Measurements from ENCODE around the gene EDAR. TPM values are rescaled to one million over a fixed set of nuclear protein-coding genes. Genes with fewer than 3 reads are reported as not detected.

The EDAR gene
- total and polyA plus RNA-seq, 5 experiments from 2014 or later = 2.8 to 11.8 (median 10.5) TPM

DNA sequence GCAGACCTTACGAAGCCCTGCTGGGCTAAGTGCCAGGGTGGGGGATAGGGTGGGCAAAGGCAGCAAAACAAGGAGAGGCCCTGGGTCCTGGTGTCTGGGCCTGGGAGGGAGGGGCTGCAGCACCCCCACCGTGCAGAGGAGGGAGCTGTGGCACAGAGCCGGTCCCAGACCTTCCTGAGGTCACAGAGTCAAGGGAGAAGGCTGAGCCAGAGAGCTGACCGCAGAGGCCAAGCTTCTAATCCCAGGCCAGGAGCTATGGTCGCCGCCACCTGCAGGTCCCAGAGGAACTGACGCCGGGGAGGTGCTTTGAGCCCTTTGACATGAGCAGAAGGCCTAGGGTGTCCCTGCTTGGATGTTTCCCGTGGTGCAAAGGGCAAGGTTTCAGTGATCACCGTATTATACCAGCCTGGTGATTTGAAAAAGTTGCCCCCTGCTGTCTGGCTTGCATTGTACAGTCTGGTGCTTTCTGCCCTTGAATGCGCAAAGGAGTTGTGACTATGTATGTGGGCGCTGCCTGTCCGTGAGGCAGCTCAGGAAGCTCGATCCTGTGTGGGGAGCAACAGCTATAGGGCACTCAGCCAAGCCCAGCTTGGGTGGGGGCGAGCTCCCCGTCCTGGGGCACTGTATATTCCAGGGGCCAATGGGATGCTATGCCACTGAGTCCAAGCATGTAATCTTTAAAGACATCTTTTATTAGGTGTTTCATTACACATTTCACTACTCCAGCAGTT, 44.3 kb downstream of the EDAR start:
- no peaks in the 10 kb centered on the region for H3K27me3 Mint-ChIP-seq
- peak overlapping the region in 2 of 10 donors; percentile 9 to 35 for H3K27ac Mint-ChIP-seq
- ATAC-seq (no peak), DNase-seq (no peak)
- POLR2A ChIA-PET = no interaction called here
- H3K4me3 Mint-ChIP-seq = no peak overlapping the region
- peaks cover 0 to 23% (median 8%) of the 10 kb centered on the region in 4 donors for H3K4me1 Mint-ChIP-seq
- H3K9me3 Mint-ChIP-seq = peaks cover 0 to 34% (median 18%) of the 10 kb centered on the region in 9 donors
- peaks cover 10 to 24% (median 20%) of the 10 kb centered on the region in 3 donors for H3K36me3 Mint-ChIP-seq

DNA sequence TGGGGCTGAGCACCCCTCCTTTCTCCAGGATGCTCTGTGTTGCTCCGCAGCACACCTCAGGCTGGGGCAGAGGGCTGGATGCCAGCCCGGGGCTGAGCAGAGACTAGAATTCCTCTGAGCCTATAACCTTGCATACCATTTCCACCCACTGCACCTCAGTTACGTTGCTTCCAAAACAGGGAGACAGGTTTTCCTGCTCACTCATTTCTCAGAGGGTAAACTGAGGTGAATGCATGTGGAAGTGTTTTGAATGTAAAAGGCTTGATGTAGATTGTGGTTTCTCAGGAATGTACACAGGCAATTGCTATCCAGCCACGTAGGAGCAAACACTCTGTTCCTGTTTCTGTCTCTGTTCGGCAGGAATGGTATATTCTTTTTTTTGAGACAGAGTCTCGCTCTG, 45.3 kb downstream of the EDAR start:
- Mint-ChIP-seq H3K36me3 (peaks cover 10 to 24% (median 20%) of the 10 kb centered on the region in 3 donors), H3K4me1 (peaks cover 0 to 29% (median 14%) of the 10 kb centered on the region in 4 donors), H3K9me3 (peaks cover 0 to 29% (median 15%) of the 10 kb centered on the region in 9 donors), H3K27me3 (no peaks in the 10 kb centered on the region), H3K4me3 (no peak overlapping the region), H3K27ac (peak overlapping the region in 2 of 10 donors; percentile 70 to 73)
- no peak for DNase-seq
- no peak for ATAC-seq
- POLR2A ChIA-PET = no interaction called here

GRCh38 chr2:108942888-108943287, 46.1 kb downstream of the EDAR start:
- Mint-ChIP-seq H3K36me3 (peaks cover 3 to 16% (median 13%) of the 10 kb centered on the region in 3 donors), H3K9me3 (peaks cover 0 to 21% (median 8%) of the 10 kb centered on the region in 9 donors), H3K4me3 (no peak overlapping the region), H3K27ac (peak overlapping the region in 2 of 10 donors; percentile 13 to 70), H3K27me3 (no peaks in the 10 kb centered on the region), H3K4me1 (peaks cover 6 to 32% (median 16%) of the 10 kb centered on the region in 4 donors)
- POLR2A ChIA-PET = no interaction called here
- ATAC-seq = no peak
- no peak for DNase-seq

DNA sequence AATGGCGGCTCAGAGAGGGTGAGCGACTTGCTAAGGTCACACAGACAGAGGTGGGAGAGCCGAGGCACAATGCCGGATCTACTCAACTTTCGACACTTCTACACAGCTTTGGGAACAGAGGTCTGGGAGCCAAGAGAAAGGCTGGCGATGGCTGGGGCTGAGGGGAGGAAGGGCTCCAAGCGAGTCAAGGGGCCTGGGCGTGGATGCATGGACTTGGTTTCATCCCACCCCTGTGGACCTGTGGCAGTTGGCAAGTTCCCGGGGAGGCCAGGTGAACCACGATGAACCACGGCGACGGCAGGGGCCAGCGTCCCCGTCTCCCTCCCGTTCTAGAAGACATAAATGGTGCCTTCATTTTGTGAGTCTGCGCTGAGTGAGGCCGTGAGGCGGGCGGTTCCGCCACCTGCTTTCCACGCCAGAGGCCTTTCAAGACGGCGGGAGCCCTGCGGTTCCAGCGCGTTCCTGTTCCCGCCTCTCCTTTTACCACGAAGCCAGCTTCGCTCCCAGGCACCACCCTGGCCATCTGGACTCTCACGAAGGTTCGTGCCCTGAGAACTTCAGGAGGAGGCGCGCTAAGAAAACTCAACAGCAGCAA, 46.7 kb downstream of the EDAR start:
- no peaks in the 10 kb centered on the region for H3K27me3 Mint-ChIP-seq
- H3K4me3 Mint-ChIP-seq = no peak overlapping the region
- peaks cover 11 to 37% (median 20%) of the 10 kb centered on the region in 4 donors for H3K4me1 Mint-ChIP-seq
- POLR2A ChIA-PET = no interaction called here
- ATAC-seq (no peak), DNase-seq (no peak)
- peaks cover 0 to 17% (median 8%) of the 10 kb centered on the region in 9 donors for H3K9me3 Mint-ChIP-seq
- H3K27ac Mint-ChIP-seq = peak overlapping the region in 4 of 10 donors; percentile 11 to 75 (median 65)
- H3K36me3 Mint-ChIP-seq = peaks cover 3 to 12% (median 11%) of the 10 kb centered on the region in 3 donors

GRCh38 chr2:108941767-108942166, 47.3 kb downstream of the EDAR start:
- Mint-ChIP-seq H3K9me3 (peaks cover 0 to 11% (median 4%) of the 10 kb centered on the region in 9 donors), H3K4me3 (no peak overlapping the region), H3K27me3 (no peaks in the 10 kb centered on the region), H3K36me3 (peaks cover 3 to 6% (median 6%) of the 10 kb centered on the region in 3 donors), H3K4me1 (peaks cover 12 to 40% (median 23%) of the 10 kb centered on the region in 4 donors), H3K27ac (peak overlapping the region in 6 of 10 donors; percentile 11 to 76 (median 62))
- POLR2A ChIA-PET = no interaction called here
- ATAC-seq (no peak), DNase-seq (no peak)

GRCh38 chr2:108941161-108941665, 47.8 kb downstream of the EDAR start:
- H3K9me3 Mint-ChIP-seq = peaks cover 0 to 5% (median under 1%) of the 10 kb centered on the region in 9 donors

GRCh38 chr2:108940156-108940555, 48.9 kb downstream of the EDAR start:
- Mint-ChIP-seq H3K9me3 (no peaks in the 10 kb centered on the region), H3K4me1 (peaks cover 12 to 47% (median 30%) of the 10 kb centered on the region in 4 donors), H3K27me3 (no peaks in the 10 kb centered on the region), H3K4me3 (no peak overlapping the region), H3K36me3 (peaks cover 0 to 3% (median 0%) of the 10 kb centered on the region in 3 donors), H3K27ac (peak overlapping the region in 3 of 10 donors; percentile 6 to 70 (median 57))
- ATAC-seq (no peak), DNase-seq (peak in 1 of 10 donors; percentile 26)
- POLR2A ChIA-PET = interaction anchor here (1.1 kb wide), 1 partner anchor 16 kb away, joined by 3 read pairs; no protein-coding TSS in a partner anchor

More at GRCh38 chr2:108941161-108941665, 47.8 kb downstream of the EDAR start:
- H3K27ac Mint-ChIP-seq = peak overlapping the region in 1 of 10 donors; percentile 50
- peaks cover under 1 to 3% (median under 1%) of the 10 kb centered on the region in 3 donors for H3K36me3 Mint-ChIP-seq
- no peak overlapping the region for H3K4me3 Mint-ChIP-seq
- no peak for DNase-seq
- no peak for ATAC-seq
- POLR2A ChIA-PET = interaction anchor here (1.1 kb wide), 1 partner anchor 17 kb away, joined by 3 read pairs; no protein-coding TSS in a partner anchor
- no peaks in the 10 kb centered on the region for H3K27me3 Mint-ChIP-seq
- H3K4me1 Mint-ChIP-seq = peaks cover 12 to 45% (median 23%) of the 10 kb centered on the region in 4 donors

GRCh38 chr2:108938077-108938710, 50.8 kb downstream of the EDAR start:
- peak in 1 of 2 donors; percentile 54 for ATAC-seq
- POLR2A ChIA-PET = no interaction called here
- Mint-ChIP-seq H3K36me3 (no peaks in the 10 kb centered on the region), H3K27ac (peak overlapping the region in 9 of 10 donors; percentile 11 to 74 (median 61)), H3K4me1 (peaks cover 12 to 51% (median 38%) of the 10 kb centered on the region in 4 donors), H3K4me3 (peak overlapping the region in 9 of 10 donors; percentile 30 to 68 (median 45)), H3K9me3 (no peaks in the 10 kb centered on the region), H3K27me3 (no peaks in the 10 kb centered on the region)
- DNase-seq = peak in 1 of 10 donors; percentile 18

- Mint-ChIP-seq H3K36me3 (no peaks in the 10 kb centered on the region), H3K4me3 (peak overlapping the region in 6 of 10 donors; percentile 3 to 64 (median 25)), H3K9me3 (no peaks in the 10 kb centered on the region), H3K4me1 (peaks cover 12 to 53% (median 41%) of the 10 kb centered on the region in 4 donors), H3K27ac (peak overlapping the region in 9 of 10 donors; percentile 1 to 78 (median 11)), H3K27me3 (no peaks in the 10 kb centered on the region)
- no peak for ATAC-seq
- no peak for DNase-seq
- POLR2A ChIA-PET = no interaction called here
These were observed 51.5 kb downstream of the EDAR start for GRCh38 chr2:108937367-108938017.

DNA sequence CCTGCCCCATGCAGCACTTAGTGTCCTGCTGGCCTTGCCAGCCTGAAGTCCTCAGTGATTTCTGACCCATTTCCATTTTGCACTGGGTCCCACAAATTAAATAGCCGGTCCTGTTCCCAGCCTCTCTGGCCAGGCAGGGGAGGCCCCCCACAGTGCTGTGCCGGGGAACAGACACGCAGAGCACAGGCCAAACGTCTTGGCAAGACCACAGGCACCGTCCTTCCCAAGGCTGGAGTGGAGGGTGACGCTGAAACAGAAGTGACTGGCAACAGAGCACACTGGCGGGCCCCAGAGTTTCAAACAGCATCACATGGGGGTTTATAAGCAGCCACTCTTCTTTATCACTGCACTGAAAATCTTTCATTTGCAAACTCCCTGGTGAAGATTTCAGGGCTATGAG, 52.2 kb downstream of the EDAR start:
- Mint-ChIP-seq H3K36me3 (no peaks in the 10 kb centered on the region), H3K9me3 (no peaks in the 10 kb centered on the region), H3K4me1 (peaks cover 12 to 57% (median 42%) of the 10 kb centered on the region in 4 donors), H3K27ac (peak overlapping the region in 4 of 10 donors; percentile 9 to 16 (median 12)), H3K27me3 (no peaks in the 10 kb centered on the region), H3K4me3 (peak overlapping the region in 1 of 10 donors; percentile 28)
- DNase-seq (no peak), ATAC-seq (no peak)
- POLR2A ChIA-PET = no interaction called here

- H3K36me3 Mint-ChIP-seq = no peaks in the 10 kb centered on the region
- H3K4me3 Mint-ChIP-seq = no peak overlapping the region
- H3K27ac Mint-ChIP-seq = peak overlapping the region in 4 of 10 donors; percentile 13 to 75 (median 61)
- H3K9me3 Mint-ChIP-seq = no peaks in the 10 kb centered on the region
- no peak for ATAC-seq
- POLR2A ChIA-PET = interaction anchor here (1.4 kb wide), 1 partner anchor 96 kb away, joined by 3 read pairs; no protein-coding TSS in a partner anchor
- no peaks in the 10 kb centered on the region for H3K27me3 Mint-ChIP-seq
- no peak for DNase-seq
- H3K4me1 Mint-ChIP-seq = peaks cover 12 to 63% (median 44%) of the 10 kb centered on the region in 4 donors
These were observed 52.8 kb downstream of the EDAR start for GRCh38 chr2:108936076-108936864.
